Astrocyte of the spinal cord (primary cell): ENCODE measurements around the gene RABEP1.

ENCODE experiments used
- DNase-seq: peaks from one replicate; pipeline ENCODE4 v3.0.0; 2011; ENCODE audit warnings: low read depth, low spot score
- H3K4me3 ChIP-seq: 2 replicates; pipeline ENCODE4 v1.5.1; 2011; ENCODE audit warnings: low read depth, mild to moderate bottlenecking, low read length, moderate library complexity
- CTCF ChIP-seq: IDR thresholded peaks from 2 replicates; pipeline ENCODE4 v1.5.1; 2012; ENCODE audit warnings: low read depth, mild to moderate bottlenecking, low read length, inconsistent platforms
- in situ Hi-C: cut with HindIII; loops from 2 replicates; pipeline ENCODE4 v1.10.0; 2017; ENCODE audit warnings: low sequenced_read_pairs

RABEP1 gene

GRCh38 chr17:5370411-5370810, 88.3 kb downstream of the RABEP1 start:
- no peak for DNase-seq
- no peak for TF ChIP-seq CTCF

GRCh38 chr17:5373112-5373511, 91.0 kb downstream of the RABEP1 start:
- in situ Hi-C loops: no loop called here
- DNase-seq: no peak
- H3K4me3 ChIP-seq: no peak overlapping the region
- no peak for TF ChIP-seq CTCF

More at GRCh38 chr17:5370411-5370810, 88.3 kb downstream of the RABEP1 start:
- no peak overlapping the region for H3K4me3 ChIP-seq
- in situ Hi-C loops: no loop called here

DNA sequence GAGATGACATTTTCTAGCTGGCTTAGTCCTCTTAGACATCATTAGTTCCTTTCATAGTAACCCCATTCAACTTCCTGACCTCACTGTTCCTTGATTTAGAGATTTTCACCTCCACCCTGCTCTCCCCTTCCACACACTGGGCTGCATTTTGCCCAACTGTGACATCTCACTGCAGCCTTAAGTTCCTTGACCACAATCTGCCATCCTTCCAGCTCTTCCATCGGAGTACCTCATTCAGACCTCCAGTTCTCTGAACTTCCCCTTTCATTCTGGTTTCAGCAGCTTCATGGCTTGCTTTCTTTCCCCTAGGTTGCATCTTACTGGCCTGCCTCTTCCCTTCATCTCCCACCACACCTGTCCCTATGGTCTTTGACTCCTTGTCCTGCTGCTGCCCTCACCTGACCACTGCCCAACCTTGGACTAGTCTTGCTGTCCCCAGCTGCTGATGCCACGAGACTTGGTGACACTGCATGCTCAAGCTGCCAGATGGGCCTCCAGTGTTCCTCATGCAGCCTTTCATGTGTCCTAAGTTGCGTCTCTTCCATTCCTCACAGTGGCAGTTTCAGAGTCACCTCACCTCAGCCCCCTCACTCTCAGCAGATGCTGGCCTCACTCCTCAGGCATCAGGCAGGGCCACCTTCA, 96.6 kb downstream of the RABEP1 start:
- in situ Hi-C loops: no loop called here
- no peak overlapping the region for H3K4me3 ChIP-seq
- DNase-seq: no peak
- no peak for TF ChIP-seq CTCF

DNA sequence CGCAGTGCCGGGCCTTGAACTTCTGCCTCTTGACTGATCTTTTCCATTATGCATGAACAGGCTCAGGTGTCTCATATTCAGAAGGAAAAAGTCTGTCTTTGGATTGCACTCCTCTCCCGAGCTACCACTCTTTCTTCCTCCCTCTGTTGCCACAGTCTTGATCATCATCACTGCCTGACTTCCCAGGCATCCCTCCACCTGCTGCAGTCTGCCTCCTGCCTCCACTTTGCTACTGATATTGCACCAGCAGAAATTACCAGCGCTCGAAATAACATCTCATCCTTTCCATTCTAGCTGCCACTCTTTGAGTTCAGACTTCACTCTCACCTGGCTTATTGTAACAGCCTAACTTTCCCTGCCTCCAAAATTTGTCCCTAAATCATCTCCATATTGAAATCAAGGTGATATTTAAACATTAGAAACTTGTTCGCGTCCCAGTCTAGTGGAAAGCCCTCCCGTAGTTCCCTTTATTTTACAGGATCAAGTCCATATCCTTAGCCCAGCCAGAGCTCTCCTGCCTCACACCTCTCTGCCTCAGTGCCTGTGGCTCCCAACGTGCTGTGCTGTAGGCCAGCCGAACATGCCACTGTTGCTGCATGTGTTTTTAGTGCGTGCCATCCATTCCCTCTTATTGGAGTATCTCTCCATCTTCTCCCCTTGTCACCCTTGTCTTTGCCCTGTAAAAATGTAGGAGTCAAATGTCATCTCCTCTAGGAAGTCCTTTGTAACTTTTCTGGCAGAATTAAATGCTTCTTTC, 97.4 kb downstream of the RABEP1 start:
- no peak for DNase-seq
- TF ChIP-seq CTCF: no peak
- H3K4me3 ChIP-seq: no peak overlapping the region
- in situ Hi-C loops: no loop called here

DNA sequence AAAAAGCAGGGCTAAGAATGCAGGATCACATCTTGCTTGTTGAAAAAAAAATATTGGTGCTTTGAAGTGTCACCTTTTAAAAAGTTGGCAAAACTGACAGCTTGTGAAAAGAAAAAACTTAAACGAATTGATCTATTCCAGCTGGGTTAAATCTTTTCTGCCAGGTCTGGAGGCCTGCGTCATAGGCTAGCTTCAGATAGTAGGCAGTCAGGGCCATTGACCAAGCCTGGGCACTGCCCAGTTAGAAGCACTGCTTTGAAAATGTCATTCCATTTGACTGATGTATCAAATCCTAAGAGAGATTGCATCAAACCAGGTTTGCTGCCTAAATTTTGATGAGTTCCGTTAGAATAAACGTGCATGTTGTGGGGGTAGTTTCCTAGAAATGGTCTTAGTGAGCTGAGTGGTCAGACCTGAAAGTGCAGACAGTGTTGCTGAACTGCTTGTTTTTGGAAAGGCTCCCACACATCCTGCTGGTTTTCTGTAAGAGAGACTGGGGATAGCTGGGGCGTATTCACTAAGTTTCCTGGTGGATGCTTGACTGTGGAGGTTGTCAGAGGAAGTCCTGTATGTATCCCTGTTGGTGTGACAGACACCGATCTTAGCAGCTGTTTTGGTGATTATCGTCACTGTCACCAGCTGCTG, 98.5 kb downstream of the RABEP1 start:
- DNase-seq: no peak
- no peak for TF ChIP-seq CTCF
- H3K4me3 ChIP-seq: no peak overlapping the region
- in situ Hi-C loops: no loop called here

DNA sequence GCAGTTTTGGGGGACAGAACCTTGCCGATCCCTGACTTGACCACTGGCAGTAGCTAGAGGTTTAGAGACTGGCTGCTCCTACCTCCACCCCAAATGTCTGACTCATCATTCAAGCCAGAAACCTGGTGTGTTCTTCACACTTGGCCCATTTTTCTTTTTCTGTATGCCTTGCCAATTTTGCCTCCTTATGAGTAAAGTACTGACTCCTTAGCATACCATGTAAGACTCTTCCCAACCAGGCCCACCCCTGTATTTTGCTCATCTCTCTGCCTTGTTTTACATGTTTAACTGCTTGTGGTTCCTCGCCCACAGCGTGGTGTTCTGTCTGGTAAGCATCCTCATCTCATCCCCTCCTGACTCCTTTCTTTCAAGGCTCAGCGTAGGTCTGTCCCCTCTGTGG, 99.5 kb downstream of the RABEP1 start:
- peak; percentile 13 for DNase-seq
- in situ Hi-C loops: no loop called here
- no peak for TF ChIP-seq CTCF
- H3K4me3 ChIP-seq: no peak overlapping the region
